ENCODE data around the gene NACAD.

DNA sequence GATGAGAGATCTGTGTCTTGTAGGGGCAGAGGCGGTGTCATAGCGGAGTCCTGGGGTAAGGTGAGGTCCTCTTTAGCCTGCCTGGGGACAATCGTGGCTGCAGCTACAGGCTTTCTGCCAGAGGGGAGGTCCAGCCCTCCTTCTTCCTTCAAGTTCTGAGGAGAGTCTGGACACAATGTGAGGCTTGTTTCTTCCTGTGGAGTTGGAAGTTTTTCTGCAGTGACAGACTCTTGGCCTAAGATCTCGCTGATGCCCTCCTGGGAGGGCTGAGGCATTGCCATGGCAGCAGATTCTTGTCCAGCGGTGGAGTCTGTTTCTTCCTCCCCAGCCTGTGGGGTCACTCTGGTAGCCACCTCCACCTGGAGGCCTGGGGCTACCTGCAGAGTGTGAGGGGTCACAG lies 4.4 kb downstream of the NACAD start:
- TF ChIP-seq POLR2A (IDR thresholded peaks at IDR 0.05; ENCODE audit: extremely low read depth, insufficient read length) (no peak), CTCF (IDR thresholded peaks at IDR 0.05; ENCODE audit: low read depth, low read length) (no peak), MYC (IDR thresholded peaks at IDR 0.05; ENCODE audit: low read depth, low read length) (no peak)

Measured in NB4 (cell line).